K562 (cell line): ENCODE measurements around the gene ARSA. TPM values are rescaled to one million over a fixed set of nuclear protein-coding genes. Genes with fewer than 3 reads are reported as not detected.

Source experiments
- ATAC-seq: fragments of 200-7000 bp; cut with Tn5 transposase; 3 replicates; pipeline ENCODE4 v1.9.1; 2020; ENCODE audit warnings: moderate library complexity
- BruUV-seq: library from RNA; stranded (reverse); fragments of 400-500 nt; replicated peaks from 2 replicates; lab custom pipeline; 2021; lab: Mats Ljungman, UMichigan
- CTCF ChIA-PET: fragments of 300-600 bp; formaldehyde crosslinking; extraction: SDS; loops from one replicate; lab custom pipeline; 2021; ENCODE audit warnings: low intra/inter-chr PET ratio; lab: Yijun Ruan, JAX
- POLR2A ChIA-PET: fragments of 300-600, 350-650 bp; sonication (Branson Sonifier 250); formaldehyde crosslinking; extraction: SDS; loops from one replicate; lab custom pipeline; 2021; ENCODE audit warnings: antibody characterized with exemption, inconsistent platforms; lab: Yijun Ruan, JAX
- DNase-seq, 4 experiments: peaks; one replicate each; pipeline versions ENCODE4 v3.0.0 to v3.0.0-alpha.2; 2011 to 2018; ENCODE audit warnings: low spot score in 3 of 4, mixed read lengths in 3 of 4; ENCODE audit errors: extremely low read depth in 1 of 4
- FAIRE-seq: peaks from 2 replicates; lab custom pipeline; 2011; peaks lifted over from hg19 to GRCh38; lab: Jason Lieb, UNC
- H2AFZ ChIP-seq: 2 replicates; pipeline ENCODE4 v1.6.0; 2011; ENCODE audit warnings: low read depth, low read length, control low read depth, inconsistent platforms
- H3K27ac ChIP-seq: fragments of 200-600 bp; 3 replicates; pipeline ENCODE4 v1.8.0; 2011; ENCODE audit warnings: low read depth, mild to moderate bottlenecking, control low read depth, inconsistent platforms, low read length, moderate library complexity, mixed read lengths; ENCODE audit errors: extremely low read depth
- H3K27me3 ChIP-seq, 2 experiments: fragments of 300-600 bp in 1 of 2; 2 replicates in 1 of 2; 3 replicates in 1 of 2; pipeline versions ENCODE4 v1.6.0 to v1.8.0; 2011; ENCODE audit warnings: inconsistent platforms in 2 of 2, low read length in 2 of 2, mild to moderate bottlenecking in 1 of 2, mixed read lengths in 1 of 2, moderate library complexity in 1 of 2; ENCODE audit not compliant: control insufficient read depth in 2 of 2, insufficient read depth in 2 of 2
- H3K36me3 ChIP-seq: fragments of 300-600 bp; 3 replicates; pipeline ENCODE4 v1.8.0; 2011; ENCODE audit warnings: mild to moderate bottlenecking, low read length, inconsistent platforms; ENCODE audit not compliant: control insufficient read depth, insufficient read depth
- H3K4me1 ChIP-seq, 2 experiments: fragments of 200-600 bp in 1 of 2; replicated peaks in 1 of 2; 2 replicates in 1 of 2; 3 replicates in 1 of 2; pipeline versions ENCODE4 v1.5.1 to v1.8.0; 2011; ENCODE audit warnings: inconsistent platforms in 2 of 2, low read length in 2 of 2, mild to moderate bottlenecking in 1 of 2, mixed read lengths in 1 of 2, moderate library complexity in 1 of 2; ENCODE audit not compliant: control insufficient read depth in 2 of 2, insufficient read depth in 2 of 2
- H3K4me2 ChIP-seq: 2 replicates; pipeline ENCODE4 v1.6.1; 2011; ENCODE audit warnings: low read length, control low read depth, inconsistent platforms, mixed read lengths; ENCODE audit not compliant: insufficient read depth
- H3K4me3 ChIP-seq: fragments of 200-600 bp; sonication (generic), shearing (Covaris generic); 2 replicates; pipeline ENCODE4 v1.5.1; 2016; ENCODE audit warnings: control low read depth, inconsistent platforms
- H3K79me2 ChIP-seq: fragments of 200-600 bp; 3 replicates; pipeline ENCODE4 v1.8.0; 2011; ENCODE audit warnings: low read length, inconsistent platforms; ENCODE audit not compliant: control insufficient read depth, insufficient read depth
- H3K9ac ChIP-seq, 2 experiments: 2 replicates each; pipeline versions ENCODE4 v1.6.0 to v1.6.1; 2011; ENCODE audit warnings: low read depth in 2 of 2, low read length in 2 of 2, control low read depth in 1 of 2, inconsistent platforms in 1 of 2, mild to moderate bottlenecking in 1 of 2, mixed read lengths in 1 of 2; ENCODE audit not compliant: insufficient read depth in 1 of 2
- H3K9me1 ChIP-seq: one replicate; pipeline ENCODE4 v1.6.0; 2011; ENCODE audit warnings: inconsistent platforms, mild to moderate bottlenecking, low read length, moderate library complexity; ENCODE audit not compliant: control insufficient read depth, insufficient read depth
- H3K9me3 ChIP-seq: replicated peaks from 2 replicates; pipeline ENCODE4 v1.5.1; 2011; ENCODE audit warnings: low read depth, low read length, inconsistent platforms; ENCODE audit not compliant: control insufficient read depth, insufficient read depth
- H4K20me1 ChIP-seq: replicated peaks from 2 replicates; pipeline ENCODE4 v1.6.1; 2011; ENCODE audit warnings: low read length, inconsistent platforms, mixed read lengths; ENCODE audit not compliant: control insufficient read depth, insufficient read depth
- HDAC1 ChIP-seq, 2 experiments: fragments of 450-650 bp; IDR thresholded peaks; 2 replicates each; pipeline ENCODE4 v1.6.1; 2016 to 2017; ENCODE audit warnings: inconsistent platforms in 1 of 2, mild to moderate bottlenecking in 1 of 2, moderate library complexity in 1 of 2
- MTA3 ChIP-seq: fragments of 450-650 bp; formaldehyde crosslinking; IDR thresholded peaks from 2 replicates; pipeline ENCODE4 v1.6.1; 2017; ENCODE audit warnings: mild to moderate bottlenecking, borderline replicate concordance
- SIN3A ChIP-seq, 2 experiments: fragments of 150-350 bp in 1 of 2; IDR thresholded peaks; 2 replicates each; pipeline ENCODE4 v1.6.1; 2011 to 2016; ENCODE audit warnings: borderline replicate concordance in 2 of 2, low read depth in 2 of 2, low read length in 2 of 2, mild to moderate bottlenecking in 2 of 2, moderate library complexity in 2 of 2; ENCODE audit not compliant: control insufficient read depth in 1 of 2
- WGBS: fragments of 100-300 bp; shearing (Covaris generic); methylation state at CpG from one replicate; pipeline ENCODE4 v1.1.6; 2016; ENCODE audit warnings: low coverage, mixed read lengths; ENCODE audit not compliant: insufficient coverage; ENCODE audit errors: missing lambda C conversion rate; 5-methylcytosine and 5-hydroxymethylcytosine counted together
- in situ Hi-C: fragments of 300-500 bp; cut with MboI; formaldehyde crosslinking; loops from 4 replicates; pipeline ENCODE4 v1.15.0; 2018; ENCODE audit warnings: inconsistent platforms, mixed read lengths
- intact Hi-C: fragments of 100-400 bp; cut with micrococcal nuclease; formaldehyde crosslinking; loops from 2 replicates; pipeline ENCODE4 v1.14.2; 2022
- polyA plus RNA-seq, 8 experiments: library from polyadenylated mRNA; depleted of rRNA in 4 of 8; stranded (reverse) in 5 of 8; unstranded in 3 of 8; fragments of >200 nt; fragmentation: Nextera tagmentation in 2 of 8; fragmentation: Illumina TruSeq in 1 of 8; extraction: Ambion mirVana in 2 of 8; extraction: Trizol in 1 of 8; gene quantifications; 2 replicates each; pipeline versions ENCODE4 v1.2.1 to v1.2.3, GENCODE V29; 2011 to 2014; ENCODE audit warnings: inconsistent platforms in 1 of 8, missing spikeins in 1 of 8
- total RNA-seq, 7 experiments: library from RNA; depleted of rRNA in 6 of 7; stranded (reverse); fragments of >200 nt in 6 of 7; fragmentation: Illumina TruSeq in 2 of 7; extraction: Trizol in 2 of 7; gene quantifications; 2 replicates each; pipeline versions ENCODE4 v1.2.1 to v1.2.3, GENCODE V29; 2011 to 2021; ENCODE audit warnings: low replicate concordance in 1 of 7
- TF ChIP-seq, protein P1 (sequence below): fragments of 450-650 bp; IDR thresholded peaks from 2 replicates; pipeline ENCODE4 v1.6.1; 2018; ENCODE audit not compliant: partially characterized antibody
- TF ChIP-seq, protein P2 (sequence below), 2 experiments: fragments of 450-650 bp; IDR thresholded peaks; 2 replicates each; pipeline ENCODE4 v1.6.1; 2016; ENCODE audit warnings: mild to moderate bottlenecking in 2 of 2, borderline replicate concordance in 1 of 2, low read depth in 1 of 2, moderate library complexity in 1 of 2
- TF ChIP-seq, protein P3 (sequence below): fragments of 250-450 bp; sonication (Bioruptor Pico); IDR thresholded peaks from 2 replicates; pipeline ENCODE4 v1.5.0; 2021

ARSA gene
- total and polyA plus RNA-seq, 9 of the 15 experiments (the other 6 are each of a cell fraction or from before 2014, with no cell fraction given): 0.32 to 10.9 (median 1.8) TPM; not detected in 1

DNA sequence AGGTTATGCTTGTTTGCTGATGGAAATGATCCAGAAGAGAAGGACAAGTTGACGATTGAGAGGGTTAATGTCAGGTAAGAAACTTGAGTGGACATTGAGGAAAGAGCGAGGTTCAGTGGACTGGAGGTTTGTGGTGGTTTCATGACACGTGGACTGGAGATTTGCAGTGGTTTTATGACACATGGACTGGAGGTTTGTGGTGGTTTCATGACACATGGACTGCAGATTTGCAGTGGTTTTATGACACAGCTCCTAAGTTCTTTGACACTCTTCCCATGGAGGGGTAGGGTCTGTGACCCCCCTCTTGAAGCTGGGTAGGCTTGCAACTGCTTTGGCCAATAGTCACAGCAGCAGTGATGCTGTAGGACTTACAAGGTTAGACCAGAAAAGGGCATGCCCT is 32.8 kb downstream of the ARSA start:
- ChIA-PET POLR2A (no interaction called here), CTCF (no interaction called here)
- Histone ChIP-seq H3K36me3 (no peaks in the 10 kb centered on the region), H3K27ac (no peak overlapping the region), H3K27me3 (peaks cover 7 to 27% of the 10 kb centered on the region in 2 experiments; a peak in 3 of 5 replicates), H3K79me2 (no peaks in the 10 kb centered on the region), H3K9ac (no peak overlapping the region), H3K4me2 (no peak overlapping the region), H4K20me1 (peaks cover 3% of the 10 kb centered on the region; the same call in 1 of the 2 replicates), H2AFZ (no peak overlapping the region), H3K9me3 (no peaks in the 10 kb centered on the region), H3K4me1 (peaks cover 0 to 4% of the 10 kb centered on the region in 2 experiments; a peak in 2 of 5 replicates), H3K9me1 (no peaks in the 10 kb centered on the region), H3K4me3 (no peak overlapping the region)
- in situ Hi-C loops (no loop called here), intact Hi-C loops (no loop called here)
- no peak for ATAC-seq
- no peak for FAIRE-seq
- 0% methylated on average over 3 of the region's 3 CpGs for WGBS
- no peak for DNase-seq
- BruUV-seq: no TSS peak
- no peak for TF ChIP-seq MTA3
- TF ChIP-seq, protein P1, sequence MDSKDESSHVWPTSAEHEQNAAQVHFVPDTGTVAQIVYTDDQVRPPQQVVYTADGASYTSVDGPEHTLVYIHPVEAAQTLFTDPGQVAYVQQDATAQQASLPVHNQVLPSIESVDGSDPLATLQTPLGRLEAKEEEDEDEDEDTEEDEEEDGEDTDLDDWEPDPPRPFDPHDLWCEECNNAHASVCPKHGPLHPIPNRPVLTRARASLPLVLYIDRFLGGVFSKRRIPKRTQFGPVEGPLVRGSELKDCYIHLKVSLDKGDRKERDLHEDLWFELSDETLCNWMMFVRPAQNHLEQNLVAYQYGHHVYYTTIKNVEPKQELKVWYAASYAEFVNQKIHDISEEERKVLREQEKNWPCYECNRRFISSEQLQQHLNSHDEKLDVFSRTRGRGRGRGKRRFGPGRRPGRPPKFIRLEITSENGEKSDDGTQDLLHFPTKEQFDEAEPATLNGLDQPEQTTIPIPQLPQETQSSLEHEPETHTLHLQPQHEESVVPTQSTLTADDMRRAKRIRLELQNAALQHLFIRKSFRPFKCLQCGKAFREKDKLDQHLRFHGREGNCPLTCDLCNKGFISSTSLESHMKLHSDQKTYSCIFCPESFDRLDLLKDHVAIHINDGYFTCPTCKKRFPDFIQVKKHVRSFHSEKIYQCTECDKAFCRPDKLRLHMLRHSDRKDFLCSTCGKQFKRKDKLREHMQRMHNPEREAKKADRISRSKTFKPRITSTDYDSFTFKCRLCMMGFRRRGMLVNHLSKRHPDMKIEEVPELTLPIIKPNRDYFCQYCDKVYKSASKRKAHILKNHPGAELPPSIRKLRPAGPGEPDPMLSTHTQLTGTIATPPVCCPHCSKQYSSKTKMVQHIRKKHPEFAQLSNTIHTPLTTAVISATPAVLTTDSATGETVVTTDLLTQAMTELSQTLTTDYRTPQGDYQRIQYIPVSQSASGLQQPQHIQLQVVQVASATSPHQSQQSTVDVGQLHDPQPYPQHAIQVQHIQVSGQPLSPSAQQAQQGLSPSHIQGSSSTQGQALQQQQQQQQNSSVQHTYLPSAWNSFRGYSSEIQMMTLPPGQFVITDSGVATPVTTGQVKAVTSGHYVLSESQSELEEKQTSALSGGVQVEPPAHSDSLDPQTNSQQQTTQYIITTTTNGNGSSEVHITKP: no peak
- TF ChIP-seq HDAC1 (IDR thresholded peaks at IDR 0.05): no peak
- TF ChIP-seq, protein P2, sequence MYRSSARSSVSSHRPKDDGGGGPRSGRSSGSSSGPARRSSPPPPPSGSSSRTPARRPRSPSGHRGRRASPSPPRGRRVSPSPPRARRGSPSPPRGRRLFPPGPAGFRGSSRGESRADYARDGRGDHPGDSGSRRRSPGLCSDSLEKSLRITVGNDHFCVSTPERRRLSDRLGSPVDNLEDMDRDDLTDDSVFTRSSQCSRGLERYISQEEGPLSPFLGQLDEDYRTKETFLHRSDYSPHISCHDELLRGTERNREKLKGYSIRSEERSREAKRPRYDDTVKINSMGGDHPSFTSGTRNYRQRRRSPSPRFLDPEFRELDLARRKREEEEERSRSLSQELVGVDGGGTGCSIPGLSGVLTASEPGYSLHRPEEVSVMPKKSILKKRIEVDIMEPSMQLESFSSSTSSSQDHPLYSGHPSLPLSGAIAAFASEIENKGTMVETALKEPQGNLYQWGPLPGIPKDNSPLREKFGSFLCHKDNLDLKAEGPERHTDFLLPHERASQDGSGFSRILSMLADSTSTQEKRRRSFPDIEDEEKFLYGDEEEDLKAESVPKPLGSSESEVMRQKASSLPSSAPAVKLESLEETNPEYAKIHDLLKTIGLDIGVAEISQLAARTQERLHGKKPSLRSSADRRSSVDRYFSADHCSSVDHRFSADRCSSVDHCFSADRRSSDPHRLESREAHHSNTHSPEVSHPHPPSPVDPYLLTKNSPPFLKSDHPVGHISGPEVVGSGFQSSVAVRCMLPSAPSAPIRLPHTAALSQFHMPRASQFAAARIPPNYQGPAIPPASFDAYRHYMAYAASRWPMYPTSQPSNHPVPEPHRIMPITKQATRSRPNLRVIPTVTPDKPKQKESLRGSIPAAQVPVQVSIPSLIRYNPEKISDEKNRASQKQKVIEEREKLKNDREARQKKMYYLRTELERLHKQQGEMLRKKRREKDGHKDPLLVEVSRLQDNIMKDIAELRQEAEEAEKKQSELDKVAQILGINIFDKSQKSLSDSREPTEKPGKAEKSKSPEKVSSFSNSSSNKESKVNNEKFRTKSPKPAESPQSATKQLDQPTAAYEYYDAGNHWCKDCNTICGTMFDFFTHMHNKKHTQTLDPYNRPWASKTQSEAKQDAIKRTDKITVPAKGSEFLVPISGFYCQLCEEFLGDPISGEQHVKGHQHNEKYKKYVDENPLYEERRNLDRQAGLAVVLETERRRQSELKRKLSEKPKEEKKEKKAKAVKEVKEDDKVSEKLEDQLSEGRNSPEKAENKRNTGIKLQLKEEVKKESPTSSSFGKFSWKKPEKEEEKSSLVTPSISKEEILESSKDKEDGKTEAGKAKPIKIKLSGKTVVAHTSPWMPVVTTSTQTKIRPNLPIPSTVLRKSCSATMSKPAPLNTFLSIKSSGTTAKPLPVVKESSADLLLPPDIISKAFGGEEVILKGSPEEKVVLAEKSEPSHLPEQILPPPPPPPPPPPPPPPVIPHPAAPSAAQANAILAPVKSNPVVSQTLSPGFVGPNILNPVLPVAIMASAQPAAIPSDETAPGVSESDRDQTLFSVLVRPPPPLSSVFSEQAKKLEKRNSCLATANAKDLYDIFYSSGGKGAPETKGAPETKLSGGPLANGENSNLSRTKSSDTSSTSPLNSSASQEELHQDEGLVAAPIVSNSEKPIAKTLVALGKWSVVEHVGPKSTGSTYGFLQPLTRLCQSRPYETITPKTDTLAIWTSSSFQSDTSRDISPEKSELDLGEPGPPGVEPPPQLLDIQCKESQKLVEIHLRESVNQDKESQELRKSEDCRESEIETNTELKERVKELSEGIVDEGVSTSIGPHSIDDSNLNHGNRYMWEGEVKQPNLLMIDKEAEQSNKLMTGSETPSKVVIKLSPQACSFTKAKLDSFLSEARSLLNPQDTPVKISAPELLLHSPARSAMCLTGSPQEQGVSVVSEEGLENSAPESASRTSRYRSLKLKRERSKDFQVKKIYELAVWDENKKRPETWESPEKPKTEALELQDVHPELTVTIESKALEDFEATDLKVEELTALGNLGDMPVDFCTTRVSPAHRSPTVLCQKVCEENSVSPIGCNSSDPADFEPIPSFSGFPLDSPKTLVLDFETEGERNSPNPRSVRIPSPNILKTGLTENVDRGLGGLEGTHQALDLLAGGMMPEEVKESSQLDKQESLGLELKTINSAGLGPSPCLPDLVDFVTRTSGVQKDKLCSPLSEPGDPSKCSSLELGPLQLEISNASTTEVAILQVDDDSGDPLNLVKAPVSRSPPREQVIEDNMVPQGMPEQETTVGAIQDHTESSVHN (IDR thresholded peaks at IDR 0.05; ENCODE audit: borderline replicate concordance in 1 of 2, low read depth in 1 of 2): no peak
- TF ChIP-seq, protein P3, sequence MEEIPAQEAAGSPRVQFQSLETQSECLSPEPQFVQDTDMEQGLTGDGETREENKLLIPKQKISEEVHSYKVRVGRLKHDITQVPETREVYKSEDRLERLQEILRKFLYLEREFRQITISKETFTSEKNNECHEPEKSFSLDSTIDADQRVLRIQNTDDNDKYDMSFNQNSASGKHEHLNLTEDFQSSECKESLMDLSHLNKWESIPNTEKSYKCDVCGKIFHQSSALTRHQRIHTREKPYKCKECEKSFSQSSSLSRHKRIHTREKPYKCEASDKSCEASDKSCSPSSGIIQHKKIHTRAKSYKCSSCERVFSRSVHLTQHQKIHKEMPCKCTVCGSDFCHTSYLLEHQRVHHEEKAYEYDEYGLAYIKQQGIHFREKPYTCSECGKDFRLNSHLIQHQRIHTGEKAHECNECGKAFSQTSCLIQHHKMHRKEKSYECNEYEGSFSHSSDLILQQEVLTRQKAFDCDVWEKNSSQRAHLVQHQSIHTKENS: no peak
- no peak for TF ChIP-seq SIN3A (IDR thresholded peaks at IDR 0.05; ENCODE audit: borderline replicate concordance in 2 of 2, control insufficient read depth in 1 of 2, low read depth in 2 of 2, low read length in 2 of 2)
